Mucosa of rectum (tissue), 2 donors: ENCODE measurements around the gene GTF2H3.
"Not testable (repeated sequence)": the region's sequence is repeated elsewhere in the genome, so short reads cannot be mapped to it uniquely, and the experiment has no call there.

Experiments
- H3K27ac ChIP-seq, 2 donors: one replicate each; pipeline ENCODE4 v1.7.0; 2013; ENCODE audit warnings: inconsistent platforms in 2 of 2, low read depth in 2 of 2, low read length in 2 of 2
- H3K27me3 ChIP-seq, 2 donors: one replicate each; pipeline ENCODE4 v1.7.0; 2013; ENCODE audit warnings: low read length in 2 of 2; ENCODE audit not compliant: control insufficient read depth in 2 of 2, insufficient read depth in 2 of 2
- H3K36me3 ChIP-seq, 2 donors: one replicate each; pipeline ENCODE4 v1.7.0; 2013; ENCODE audit warnings: low read length in 2 of 2; ENCODE audit not compliant: control insufficient read depth in 2 of 2, insufficient read depth in 2 of 2
- H3K4me1 ChIP-seq, 2 donors: one replicate each; pipeline ENCODE4 v1.7.0; 2013; ENCODE audit warnings: low read length in 2 of 2, mild to moderate bottlenecking in 1 of 2; ENCODE audit not compliant: control insufficient read depth in 2 of 2, insufficient read depth in 2 of 2
- H3K4me3 ChIP-seq, 2 donors: one replicate each; pipeline ENCODE4 v1.7.0; 2013; ENCODE audit warnings: low read length in 2 of 2
- H3K9ac ChIP-seq, 2 donors: one replicate each; pipeline ENCODE4 v1.7.0; 2013; ENCODE audit warnings: low read length in 2 of 2, low read depth in 1 of 2, mild to moderate bottlenecking in 1 of 2
- H3K9me3 ChIP-seq, 2 donors: one replicate each; pipeline ENCODE4 v1.7.0; 2013; ENCODE audit warnings: low read length in 2 of 2; ENCODE audit not compliant: control insufficient read depth in 2 of 2
- donor health status: healthy.
- donor health status: Normal muscosa, but diverticular disease.

The GTF2H3 gene

DNA sequence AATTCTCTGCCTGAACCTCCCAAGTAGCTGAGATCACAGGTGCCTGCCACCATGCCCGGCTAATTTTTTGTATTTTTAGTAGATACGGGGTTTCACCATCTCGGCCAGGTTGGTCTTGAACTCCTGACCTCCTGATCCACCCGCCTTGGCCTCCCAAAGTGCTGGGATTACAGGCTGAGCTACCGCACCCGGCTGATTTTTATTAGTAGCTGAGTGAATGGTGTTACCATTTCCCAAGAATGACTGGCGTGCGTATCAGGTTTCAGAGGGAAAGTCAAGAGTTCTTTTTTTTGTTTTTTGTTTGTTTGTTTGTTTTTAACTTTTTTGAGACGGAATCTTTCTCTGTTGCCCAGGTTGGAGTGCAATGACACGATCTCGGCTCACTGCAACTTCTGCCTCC lies 30.1 kb upstream of the GTF2H3 start:
- H3K4me3 ChIP-seq = not testable (repeated sequence)

DNA sequence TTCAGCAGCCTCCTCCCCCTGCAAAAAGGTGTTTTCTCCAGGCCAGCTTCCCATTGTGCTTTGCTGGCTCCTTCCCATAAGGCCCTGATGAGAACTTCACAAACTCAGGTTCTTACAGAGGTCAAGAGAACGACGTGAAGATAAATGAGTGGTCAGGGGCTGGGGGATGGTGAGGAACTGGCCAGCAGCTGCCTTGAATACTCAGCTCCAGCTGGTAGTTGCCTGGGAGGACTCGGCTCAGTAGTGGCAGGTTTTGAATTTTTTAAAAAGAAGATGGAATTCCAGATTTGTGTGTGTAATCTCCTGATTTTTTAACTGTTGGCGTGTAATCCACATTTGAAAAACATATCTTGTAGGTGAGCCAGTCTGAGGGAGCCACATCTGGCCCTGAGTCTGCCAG lies 25.9 kb upstream of the GTF2H3 start:
- Histone ChIP-seq H3K27ac (peak overlapping the region; percentile 2 to 18), H3K4me1 (peaks cover 4% of the 10 kb centered on the region in 2 donors), H3K36me3 (peaks cover 50 to 68% of the 10 kb centered on the region in 2 donors), H3K27me3 (no peaks in the 10 kb centered on the region), H3K9me3 (no peaks in the 10 kb centered on the region), H3K9ac (no peak overlapping the region), H3K4me3 (no peak overlapping the region)

More for the DNA sequence above, 30.1 kb upstream of the GTF2H3 start:
- not testable (repeated sequence) for H3K27me3 ChIP-seq, H3K4me1 ChIP-seq, H3K9me3 ChIP-seq, H3K9ac ChIP-seq, H3K27ac ChIP-seq
- H3K36me3 ChIP-seq = peaks cover 18 to 32% of the 10 kb centered on the region in 2 donors

DNA sequence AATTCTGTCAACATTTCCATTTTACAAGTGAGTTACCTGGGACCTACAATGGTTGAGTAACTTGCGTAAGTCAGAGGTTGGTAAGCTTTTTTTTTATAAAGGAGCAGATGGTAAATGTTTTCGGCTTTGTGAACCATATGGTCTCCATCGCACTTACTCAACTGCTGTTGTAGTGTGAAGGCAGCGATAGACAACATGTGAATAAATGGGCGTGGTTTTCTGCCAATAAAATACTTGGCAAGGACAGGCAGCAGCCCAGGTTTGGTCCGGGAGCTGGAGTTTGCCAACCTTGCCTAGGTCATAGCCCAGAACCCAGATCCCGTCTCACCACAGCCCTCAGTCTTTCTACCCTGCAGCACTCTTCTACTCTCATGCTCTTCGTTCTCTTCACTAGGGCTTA lies 25.4 kb upstream of the GTF2H3 start:
- Histone ChIP-seq H3K4me1 (peaks cover 0 to under 1% of the 10 kb centered on the region in 2 donors), H3K27me3 (no peaks in the 10 kb centered on the region), H3K9me3 (no peaks in the 10 kb centered on the region), H3K9ac (no peak overlapping the region), H3K27ac (no peak overlapping the region), H3K4me3 (no peak overlapping the region), H3K36me3 (peaks cover 54 to 73% of the 10 kb centered on the region in 2 donors)

DNA sequence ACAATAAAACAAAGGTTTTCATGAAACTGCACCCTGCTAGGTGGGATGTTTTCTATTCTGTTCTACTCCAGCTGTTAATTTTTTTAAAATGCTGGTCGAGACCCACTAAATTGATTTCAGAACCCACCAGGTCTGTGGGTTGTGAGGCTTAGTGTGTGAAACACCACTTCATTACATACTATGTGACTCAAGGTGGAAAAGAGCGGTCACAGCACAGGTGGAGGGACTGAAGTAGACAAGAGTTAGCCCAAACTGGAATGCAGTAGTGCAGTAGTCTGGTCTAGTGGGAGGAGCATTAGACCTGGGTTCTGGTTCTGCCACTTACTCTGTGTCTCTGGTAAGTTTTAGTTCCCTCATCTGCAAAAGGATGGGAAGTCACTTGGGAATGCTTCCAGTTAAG lies 19.5 kb upstream of the GTF2H3 start:
- H3K27me3 ChIP-seq = no peaks in the 10 kb centered on the region
- H3K27ac ChIP-seq = no peak overlapping the region
- no peak overlapping the region for H3K9ac ChIP-seq
- peaks cover 79 to 82% of the 10 kb centered on the region in 2 donors for H3K36me3 ChIP-seq
- H3K4me1 ChIP-seq = no peaks in the 10 kb centered on the region
- no peaks in the 10 kb centered on the region for H3K9me3 ChIP-seq
- H3K4me3 ChIP-seq = no peak overlapping the region

DNA sequence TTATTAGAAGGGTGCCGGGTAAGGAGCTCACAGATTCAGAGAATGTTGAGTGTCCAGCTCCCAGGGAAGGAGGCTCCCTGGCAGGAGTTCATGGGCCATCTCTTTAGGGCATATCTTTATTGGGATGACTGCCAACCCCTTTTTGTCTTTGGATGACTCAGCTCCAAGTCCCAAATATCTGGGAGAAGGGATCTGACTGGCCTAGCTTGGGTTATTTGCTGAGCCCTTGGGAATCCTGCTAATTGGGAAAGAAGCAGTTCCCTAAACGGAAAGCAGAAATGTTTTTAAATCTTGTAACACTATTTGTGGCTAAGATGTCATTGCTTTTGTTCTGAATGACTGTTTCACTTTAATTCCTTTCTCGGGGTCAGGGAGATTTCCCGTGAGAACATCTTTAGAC lies 19.1 kb upstream of the GTF2H3 start:
- no peaks in the 10 kb centered on the region for H3K27me3 ChIP-seq
- H3K9me3 ChIP-seq = no peaks in the 10 kb centered on the region
- H3K4me1 ChIP-seq = no peaks in the 10 kb centered on the region
- H3K9ac ChIP-seq = no peak overlapping the region
- H3K36me3 ChIP-seq = peaks cover 76 to 82% of the 10 kb centered on the region in 2 donors
- no peak overlapping the region for H3K4me3 ChIP-seq
- H3K27ac ChIP-seq = no peak overlapping the region

DNA sequence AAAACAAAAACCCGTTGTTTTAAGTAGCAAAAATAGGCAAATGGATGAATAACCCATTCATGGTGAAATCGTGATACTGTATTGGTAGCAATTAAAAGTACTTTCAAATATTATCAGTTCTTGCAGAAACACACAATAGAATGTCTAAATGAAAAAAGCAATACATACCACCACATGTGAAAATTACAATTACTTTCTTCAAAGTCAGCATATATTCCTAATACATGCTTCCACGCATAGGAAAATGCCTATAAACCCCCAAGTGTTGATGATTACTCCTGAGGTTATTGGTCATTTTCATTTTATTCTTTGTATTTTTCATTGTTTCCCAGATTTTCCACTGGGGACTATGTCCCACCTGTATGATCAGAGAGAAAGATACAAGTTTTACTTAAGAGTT lies 16.5 kb upstream of the GTF2H3 start:
- peaks cover 74 to 83% of the 10 kb centered on the region in 2 donors for H3K36me3 ChIP-seq
- no peaks in the 10 kb centered on the region for H3K4me1 ChIP-seq
- H3K27me3 ChIP-seq = no peaks in the 10 kb centered on the region
- no peak overlapping the region for H3K4me3 ChIP-seq
- no peak overlapping the region for H3K9ac ChIP-seq
- H3K9me3 ChIP-seq = no peaks in the 10 kb centered on the region
- no peak overlapping the region for H3K27ac ChIP-seq

DNA sequence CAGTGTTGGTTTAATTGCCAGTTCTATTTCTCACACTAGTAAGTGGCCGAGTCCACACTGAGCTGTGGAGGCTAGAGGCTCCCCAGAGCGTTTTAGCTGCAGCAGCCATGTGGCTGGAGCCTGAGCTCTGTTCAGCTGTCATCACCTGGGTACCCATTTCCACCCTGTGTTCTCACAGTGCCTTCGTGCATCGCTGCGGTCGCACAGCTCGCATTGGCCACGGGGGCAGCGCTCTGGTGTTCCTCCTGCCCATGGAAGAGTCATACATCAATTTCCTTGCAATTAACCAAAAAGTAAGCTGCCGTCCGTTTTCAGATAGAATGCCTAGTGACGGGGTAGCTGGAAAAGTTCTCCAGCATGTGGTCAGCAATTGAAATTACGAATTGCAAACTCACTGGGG lies 16.0 kb upstream of the GTF2H3 start:
- no peaks in the 10 kb centered on the region for H3K27me3 ChIP-seq
- no peaks in the 10 kb centered on the region for H3K9me3 ChIP-seq
- no peak overlapping the region for H3K4me3 ChIP-seq
- H3K9ac ChIP-seq = no peak overlapping the region
- H3K27ac ChIP-seq = no peak overlapping the region
- H3K4me1 ChIP-seq = no peaks in the 10 kb centered on the region
- peaks cover 73 to 83% of the 10 kb centered on the region in 2 donors for H3K36me3 ChIP-seq

DNA sequence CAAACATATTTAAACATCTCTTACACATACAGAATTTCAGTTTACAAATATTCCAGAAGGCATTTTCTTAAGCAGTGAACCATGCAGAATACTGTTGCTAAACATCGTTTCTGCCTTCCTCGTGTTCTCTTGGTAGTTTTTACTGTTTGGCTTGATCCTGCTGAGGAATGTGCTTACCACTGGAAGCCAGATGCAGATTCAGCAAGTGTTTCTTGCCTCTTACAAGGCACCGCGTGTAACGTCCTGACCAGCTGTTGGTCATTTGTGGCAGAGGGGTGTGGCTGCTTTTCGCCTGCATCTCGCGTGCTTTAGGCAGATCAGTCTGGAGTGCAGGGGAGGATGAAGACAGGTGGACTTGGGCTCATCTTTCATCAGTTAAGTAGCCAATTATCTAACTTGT lies 12.5 kb upstream of the GTF2H3 start:
- Histone ChIP-seq H3K27ac (no peak overlapping the region), H3K36me3 (peaks cover 59 to 73% of the 10 kb centered on the region in 2 donors), H3K9ac (no peak overlapping the region), H3K4me3 (no peak overlapping the region), H3K27me3 (no peaks in the 10 kb centered on the region), H3K9me3 (no peaks in the 10 kb centered on the region), H3K4me1 (no peaks in the 10 kb centered on the region)

DNA sequence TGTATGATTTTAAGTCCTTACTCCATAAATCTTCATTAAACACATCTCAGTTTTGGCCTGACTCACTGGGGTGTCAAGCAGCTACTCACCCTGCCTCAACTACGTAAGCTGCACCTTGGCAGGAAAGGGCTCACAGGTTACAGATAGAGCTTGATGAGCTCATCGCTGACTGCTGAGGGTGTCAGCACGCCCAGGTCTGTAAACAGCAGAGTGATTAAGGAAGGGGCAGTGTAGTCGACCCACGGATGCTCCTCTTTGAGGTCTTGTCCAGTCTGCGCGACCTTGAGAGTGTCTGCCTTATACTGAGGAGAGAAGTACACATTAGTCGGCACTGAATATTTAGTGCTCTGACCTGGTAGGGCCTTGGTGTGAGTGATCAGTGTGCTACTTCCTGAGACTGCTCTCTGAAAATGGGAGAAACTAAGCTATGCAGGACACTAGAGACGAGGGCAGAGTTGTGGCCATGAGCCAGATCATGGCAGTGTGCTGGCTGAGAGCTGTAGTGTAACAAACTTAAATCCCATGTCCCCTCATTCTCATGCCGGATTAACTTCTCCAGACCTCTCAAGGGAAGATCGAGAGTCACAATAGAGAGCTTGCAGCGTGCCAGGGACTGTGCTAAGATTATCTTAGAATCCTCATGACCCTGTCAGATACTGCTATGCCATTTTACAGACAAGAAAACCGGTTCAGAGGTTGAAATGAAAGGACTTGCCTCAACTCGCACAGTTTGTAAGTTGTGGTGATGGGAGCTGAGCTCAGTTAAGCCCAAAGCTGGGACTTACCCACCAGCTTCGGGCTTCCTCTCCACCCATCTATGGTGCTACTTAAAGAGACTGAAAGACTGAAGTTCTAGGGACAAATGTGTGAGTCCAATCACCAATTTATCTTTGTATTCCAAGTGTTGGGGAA lies 11.8 kb upstream of the GTF2H3 start:
- Histone ChIP-seq H3K36me3 (peaks cover 59 to 73% of the 10 kb centered on the region in 2 donors), H3K9me3 (no peaks in the 10 kb centered on the region), H3K4me3 (no peak overlapping the region), H3K9ac (no peak overlapping the region), H3K27ac (no peak overlapping the region), H3K27me3 (no peaks in the 10 kb centered on the region), H3K4me1 (no peaks in the 10 kb centered on the region)

DNA sequence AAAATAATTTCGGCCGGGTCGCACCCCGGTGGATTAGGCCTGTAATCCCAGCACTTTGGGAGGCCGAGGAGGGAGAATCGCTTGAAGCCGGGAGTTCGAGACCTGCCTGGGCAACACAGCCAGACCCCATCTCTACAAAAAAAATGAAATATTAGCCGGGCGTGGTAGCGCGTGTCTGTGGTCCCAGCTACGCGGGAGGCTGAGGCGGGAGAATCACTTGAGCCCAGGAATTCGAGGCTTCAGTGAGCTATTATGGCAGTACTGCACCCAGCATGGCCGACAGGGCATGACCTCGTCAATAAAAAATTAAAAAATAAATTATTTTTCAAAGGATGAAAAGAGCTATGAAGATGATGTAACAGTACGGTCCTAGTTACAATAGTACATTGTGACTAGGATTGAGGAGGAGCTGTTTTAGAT lies 523 bp downstream of the GTF2H3 start:
- Histone ChIP-seq H3K9ac (peak overlapping the region; percentile 83 to 95), H3K27me3 (no peaks in the 10 kb centered on the region), H3K4me3 (peak overlapping the region; percentile 98 to 99), H3K4me1 (peaks cover 14 to 17% of the 10 kb centered on the region in 2 donors), H3K27ac (peak overlapping the region; percentile 66 to 67), H3K36me3 (peaks cover 13 to 18% of the 10 kb centered on the region in 2 donors), H3K9me3 (no peaks in the 10 kb centered on the region)
